ENCODE data around the gene TMEM63A.

GRCh38 chr1:225899044-225899925 is 17.1 kb upstream of the TMEM63A start:
- TF ChIP-seq CTCF (conservative IDR thresholded peaks at IDR 0.05; ENCODE audit: low read depth, low read length) (no peak), EZH2 (IDR thresholded peaks at IDR 0.05; ENCODE audit: low read length, unreplicated experiment) (no peak)
